ENCODE data around the gene GNS. TPM values are rescaled to one million over a fixed set of nuclear protein-coding genes. Genes with fewer than 3 reads are reported as not detected.

The GNS gene
- total and polyA plus RNA-seq, 2 donors (not counting 3 experiments of a cell fraction or from before 2014, with no cell fraction given): 107 to 142 TPM

- H4K20me1 ChIP-seq (replicated peaks; ENCODE audit: control insufficient read depth, extremely low read depth, insufficient read depth, low read length): no peaks in the 10 kb centered on the region
- no peaks in the 10 kb centered on the region for H3K79me2 ChIP-seq (ENCODE audit: control insufficient read depth, insufficient read depth, low read length)
- no TSS peak for BruUV-seq (replicated peaks)
- H3K4me1 ChIP-seq (ENCODE audit: control insufficient read depth, extremely low read depth, insufficient read depth, low read length): no peaks in the 10 kb centered on the region
- FAIRE-seq (no peak), DNase-seq (ENCODE audit: low read depth, low spot score) (no peak)
- ChIA-PET POLR2A (no interaction called here), CTCF (interaction anchor here (0.9 kb wide), 1 partner anchor 9 kb away, joined by 3 read pairs; no protein-coding TSS in a partner anchor)
- H3K36me3 ChIP-seq (ENCODE audit: control insufficient read depth in 2 of 2, extremely low read depth in 1 of 2, insufficient read depth in 2 of 2, low read length in 2 of 2): peaks cover 4 to 9% of the 10 kb centered on the region in 2 experiments
- no peak overlapping the region for H2AFZ ChIP-seq (ENCODE audit: low read depth, low read length)
- no peaks in the 10 kb centered on the region for H3K9me3 ChIP-seq (replicated peaks; ENCODE audit: control insufficient read depth, insufficient read depth, low read length)
- dilution Hi-C loops (cut with MboI; ENCODE audit: extremely low pct_ligation_motif_present, low sequenced_read_pairs) (no loop called here), intact Hi-C loops (cut with micrococcal nuclease) (no loop called here)
- H3K27me3 ChIP-seq (ENCODE audit: control insufficient read depth in 2 of 2, insufficient read depth in 2 of 2, low read length in 2 of 2): no peaks in the 10 kb centered on the region
- no peak overlapping the region for H3K4me3 ChIP-seq (replicated peaks in 1 of 3; ENCODE audit: insufficient read depth in 1 of 3, low read depth in 1 of 3, low read length in 3 of 3)
- no peak overlapping the region for H3K9ac ChIP-seq (replicated peaks; ENCODE audit: extremely low read depth, insufficient read depth, low read length)
- TF ChIP-seq FOS (IDR thresholded peaks at IDR 0.05; ENCODE audit: borderline replicate concordance, insufficient read depth, low read length) (no peak), EZH2 (IDR thresholded peaks at IDR 0.05; ENCODE audit: borderline replicate concordance, low read depth, low read length, severe bottlenecking) (no peak), MAX (IDR thresholded peaks at IDR 0.05; ENCODE audit: insufficient read depth, insufficient read length) (no peak), POLR2A (IDR thresholded peaks at IDR 0.05; ENCODE audit: low read depth, low read length) (no peak), CTCF (IDR thresholded peaks at IDR 0.05; ENCODE audit: extremely low read depth in 1 of 2, insufficient read depth in 1 of 2, low read depth in 1 of 2, low read length in 2 of 2) (no peak), GATA2 (IDR thresholded peaks at IDR 0.05; ENCODE audit: insufficient read depth, insufficient read length, low read depth, low read length) (no peak), POLR2AphosphoS5 (IDR thresholded peaks at IDR 0.05; ENCODE audit: insufficient read depth, low read depth, low read length) (no peak), MYC (IDR thresholded peaks at IDR 0.05; ENCODE audit: low read depth, low read length) (no peak), JUN (IDR thresholded peaks at IDR 0.05; ENCODE audit: borderline replicate concordance, insufficient read depth, insufficient read length, low read depth) (no peak)
- no peaks in the 10 kb centered on the region for H3K9me1 ChIP-seq (replicated peaks; ENCODE audit: control insufficient read depth, extremely low read depth, insufficient read depth, low read length)
- no peak overlapping the region for H3K27ac ChIP-seq (ENCODE audit: insufficient read depth, low read depth, low read length)
- no peak overlapping the region for H3K4me2 ChIP-seq (ENCODE audit: insufficient read depth, low read length)
Measured at GRCh38 chr12:64714551-64714968, 44.6 kb downstream of the GNS start.

Data from endothelial cell of umbilical vein (primary cell).